ENCODE measurements around the gene AUTS2. TPM values are rescaled to one million over a fixed set of nuclear protein-coding genes. Genes with fewer than 3 reads are reported as not detected.

Gene AUTS2
- total and polyA plus RNA-seq, 2 donors: 13.4 to 87.7 TPM

GRCh38 chr7:70599446-70600190 lies 1001.3 kb downstream of the AUTS2 start:
- no peak overlapping the region for H3K27ac ChIP-seq (ENCODE audit: low read depth)
- H3K4me3 ChIP-seq (ENCODE audit: low read depth, low read length): no peak overlapping the region
- no peaks in the 10 kb centered on the region for H3K36me3 ChIP-seq (ENCODE audit: insufficient read depth)
- WGBS: 79% methylated on average over 5 of the region's 5 CpGs
- H3K4me1 ChIP-seq (ENCODE audit: insufficient read depth): no peaks in the 10 kb centered on the region
- DNase-seq (ENCODE audit: extremely low spot score): no peak

DNA sequence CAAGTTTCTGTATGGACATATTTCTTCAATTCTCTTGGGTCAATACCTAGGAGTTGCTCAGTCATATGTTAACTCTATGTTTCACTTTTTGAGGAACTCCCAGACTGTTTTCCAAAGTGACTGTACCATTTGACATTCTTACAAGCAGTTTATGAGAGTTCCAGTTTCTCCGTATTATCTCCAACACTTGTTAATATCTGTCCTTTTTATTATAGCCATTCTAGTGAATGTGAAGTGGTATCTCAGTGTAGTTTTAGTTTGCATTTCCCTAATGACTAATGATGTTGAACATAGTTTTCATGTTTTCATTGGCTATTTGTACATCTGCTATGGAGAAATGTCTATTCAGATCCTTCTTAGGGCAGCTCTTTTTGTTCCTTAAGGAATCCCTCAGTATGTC lies 1002.7 kb downstream of the AUTS2 start:
- Histone ChIP-seq H3K4me1 (ENCODE audit: insufficient read depth) (no peaks in the 10 kb centered on the region), H3K36me3 (ENCODE audit: insufficient read depth) (no peaks in the 10 kb centered on the region), H3K27ac (ENCODE audit: low read depth) (no peak overlapping the region), H3K4me3 (ENCODE audit: low read depth, low read length) (no peak overlapping the region)
- 98% methylated on average over 1 of the region's 1 CpG for WGBS
- DNase-seq (ENCODE audit: extremely low spot score): no peak

- WGBS: 72% methylated on average over 4 of the region's 4 CpGs
- H3K4me1 ChIP-seq (ENCODE audit: insufficient read depth): no peaks in the 10 kb centered on the region
These were observed 1003.8 kb downstream of the AUTS2 start for GRCh38 chr7:70602117-70602516.

GRCh38 chr7:70607281-70607680 lies 1009.0 kb downstream of the AUTS2 start:
- no peaks in the 10 kb centered on the region for H3K36me3 ChIP-seq (ENCODE audit: insufficient read depth)
- WGBS: 90% methylated on average over 7 of the region's 7 CpGs
- H3K4me1 ChIP-seq (ENCODE audit: insufficient read depth): no peaks in the 10 kb centered on the region
- no peak overlapping the region for H3K27ac ChIP-seq (ENCODE audit: low read depth)
- no peak for DNase-seq (ENCODE audit: extremely low spot score)
- no peak overlapping the region for H3K4me3 ChIP-seq (ENCODE audit: low read depth, low read length)

More at GRCh38 chr7:70602117-70602516, 1003.8 kb downstream of the AUTS2 start:
- H3K4me3 ChIP-seq (ENCODE audit: low read depth, low read length): no peak overlapping the region
- H3K36me3 ChIP-seq (ENCODE audit: insufficient read depth): no peaks in the 10 kb centered on the region
- no peak for DNase-seq (ENCODE audit: extremely low spot score)
- no peak overlapping the region for H3K27ac ChIP-seq (ENCODE audit: low read depth)

GRCh38 chr7:70607759-70608158 lies 1009.5 kb downstream of the AUTS2 start:
- 92% methylated on average over 1 of the region's 1 CpG for WGBS

GRCh38 chr7:70608229-70608628 lies 1010.0 kb downstream of the AUTS2 start:
- WGBS: 83% methylated on average over 3 of the region's 3 CpGs
- Histone ChIP-seq H3K4me3 (ENCODE audit: low read depth, low read length) (no peak overlapping the region), H3K4me1 (ENCODE audit: insufficient read depth) (no peaks in the 10 kb centered on the region), H3K27ac (ENCODE audit: low read depth) (no peak overlapping the region), H3K36me3 (ENCODE audit: insufficient read depth) (no peaks in the 10 kb centered on the region)
- no peak for DNase-seq (ENCODE audit: extremely low spot score)

More at GRCh38 chr7:70607759-70608158, 1009.5 kb downstream of the AUTS2 start:
- Histone ChIP-seq H3K4me3 (ENCODE audit: low read depth, low read length) (no peak overlapping the region), H3K27ac (ENCODE audit: low read depth) (no peak overlapping the region), H3K4me1 (ENCODE audit: insufficient read depth) (no peaks in the 10 kb centered on the region), H3K36me3 (ENCODE audit: insufficient read depth) (no peaks in the 10 kb centered on the region)
- no peak for DNase-seq (ENCODE audit: extremely low spot score)

GRCh38 chr7:70612811-70613210 lies 1014.5 kb downstream of the AUTS2 start:
- H3K27ac ChIP-seq (ENCODE audit: low read depth): no peak overlapping the region
- H3K36me3 ChIP-seq (ENCODE audit: insufficient read depth): no peaks in the 10 kb centered on the region
- H3K4me3 ChIP-seq (ENCODE audit: low read depth, low read length): no peak overlapping the region
- no peaks in the 10 kb centered on the region for H3K4me1 ChIP-seq (ENCODE audit: insufficient read depth)
- DNase-seq (ENCODE audit: extremely low spot score): no peak
- WGBS: 98% methylated on average over 5 of the region's 5 CpGs

GRCh38 chr7:70614237-70615045 lies 1016.2 kb downstream of the AUTS2 start:
- Histone ChIP-seq H3K36me3 (ENCODE audit: insufficient read depth) (no peaks in the 10 kb centered on the region), H3K4me3 (ENCODE audit: low read depth, low read length) (no peak overlapping the region), H3K27ac (ENCODE audit: low read depth) (no peak overlapping the region), H3K4me1 (ENCODE audit: insufficient read depth) (no peaks in the 10 kb centered on the region)
- 22% methylated on average over 13 of the region's 13 CpGs for WGBS
- DNase-seq (ENCODE audit: extremely low spot score): no peak

- Histone ChIP-seq H3K4me3 (ENCODE audit: low read depth, low read length) (no peak overlapping the region), H3K4me1 (ENCODE audit: insufficient read depth) (no peaks in the 10 kb centered on the region), H3K27ac (ENCODE audit: low read depth) (no peak overlapping the region), H3K36me3 (ENCODE audit: insufficient read depth) (no peaks in the 10 kb centered on the region)
- DNase-seq (ENCODE audit: extremely low spot score): no peak
- 54% methylated on average over 5 of the region's 5 CpGs for WGBS
These were observed 1016.9 kb downstream of the AUTS2 start for GRCh38 chr7:70615066-70615606.

DNA sequence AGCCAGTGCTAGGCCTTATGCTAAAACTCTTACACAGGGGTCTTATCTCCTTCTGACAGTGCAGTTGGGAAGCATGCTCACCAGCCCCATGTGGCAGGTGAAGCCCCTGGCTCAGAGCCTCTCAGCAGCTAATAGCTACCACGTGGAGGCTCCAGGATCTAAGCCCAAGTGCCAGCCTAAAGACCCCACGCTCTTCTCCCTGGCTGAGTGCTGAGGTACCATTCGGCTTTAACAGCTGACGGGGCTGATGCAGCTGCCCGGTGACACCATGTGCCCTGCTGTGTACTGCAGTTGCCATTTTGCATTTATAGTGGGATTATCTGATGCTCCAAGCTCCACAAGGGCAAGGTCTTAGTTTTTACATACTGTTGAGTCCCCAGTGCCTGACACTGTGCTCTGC lies 1017.9 kb downstream of the AUTS2 start:
- WGBS: 86% methylated on average over 5 of the region's 5 CpGs
- DNase-seq (ENCODE audit: extremely low spot score): no peak
- no peaks in the 10 kb centered on the region for H3K36me3 ChIP-seq (ENCODE audit: insufficient read depth)
- H3K4me3 ChIP-seq (ENCODE audit: low read depth, low read length): no peak overlapping the region
- no peaks in the 10 kb centered on the region for H3K4me1 ChIP-seq (ENCODE audit: insufficient read depth)
- no peak overlapping the region for H3K27ac ChIP-seq (ENCODE audit: low read depth)

DNA sequence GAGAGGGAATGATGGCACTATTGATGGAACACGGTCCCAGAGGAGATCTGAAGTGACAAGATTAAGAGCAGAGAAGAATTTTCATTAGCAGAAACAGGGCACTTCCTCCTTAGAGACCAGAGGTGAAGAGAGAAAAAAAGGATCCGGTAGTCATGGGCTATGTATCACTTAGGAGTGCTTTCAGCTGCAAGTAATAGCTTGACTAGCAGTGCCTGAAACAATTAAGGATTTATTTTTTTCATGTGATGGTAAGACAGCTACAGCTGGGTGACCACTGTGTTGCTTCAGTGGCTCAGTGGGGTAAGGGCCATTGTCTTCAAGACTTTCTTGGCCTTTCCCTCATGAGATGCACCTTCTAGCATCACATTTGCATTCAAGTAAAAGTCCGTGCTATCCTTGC lies 1018.5 kb downstream of the AUTS2 start:
- no peak overlapping the region for H3K4me3 ChIP-seq (ENCODE audit: low read depth, low read length)
- no peak for DNase-seq (ENCODE audit: extremely low spot score)
- H3K36me3 ChIP-seq (ENCODE audit: insufficient read depth): no peaks in the 10 kb centered on the region
- no peak overlapping the region for H3K27ac ChIP-seq (ENCODE audit: low read depth)
- WGBS: 94% methylated on average over 3 of the region's 3 CpGs
- no peaks in the 10 kb centered on the region for H3K4me1 ChIP-seq (ENCODE audit: insufficient read depth)

- whole genome bisulfite sequencing: 88% methylated on average over 10 of the region's 10 CpGs
- Histone ChIP-seq H3K36me3 (ENCODE audit: insufficient read depth) (no peaks in the 10 kb centered on the region), H3K4me1 (ENCODE audit: insufficient read depth) (no peaks in the 10 kb centered on the region), H3K27ac (ENCODE audit: low read depth) (no peak overlapping the region), H3K4me3 (ENCODE audit: low read depth, low read length) (no peak overlapping the region)
- DNase-seq (ENCODE audit: extremely low spot score): no peak
These were observed 1019.8 kb downstream of the AUTS2 start for GRCh38 chr7:70618020-70618551.

- 75% methylated on average over 12 of the region's 12 CpGs for WGBS
- Histone ChIP-seq H3K4me3 (ENCODE audit: low read depth, low read length) (no peak overlapping the region), H3K36me3 (ENCODE audit: insufficient read depth) (no peaks in the 10 kb centered on the region), H3K27ac (ENCODE audit: low read depth) (no peak overlapping the region), H3K4me1 (ENCODE audit: insufficient read depth) (no peaks in the 10 kb centered on the region)
- DNase-seq (ENCODE audit: extremely low spot score): no peak
These were observed 1020.9 kb downstream of the AUTS2 start for GRCh38 chr7:70619130-70619529.

DNA sequence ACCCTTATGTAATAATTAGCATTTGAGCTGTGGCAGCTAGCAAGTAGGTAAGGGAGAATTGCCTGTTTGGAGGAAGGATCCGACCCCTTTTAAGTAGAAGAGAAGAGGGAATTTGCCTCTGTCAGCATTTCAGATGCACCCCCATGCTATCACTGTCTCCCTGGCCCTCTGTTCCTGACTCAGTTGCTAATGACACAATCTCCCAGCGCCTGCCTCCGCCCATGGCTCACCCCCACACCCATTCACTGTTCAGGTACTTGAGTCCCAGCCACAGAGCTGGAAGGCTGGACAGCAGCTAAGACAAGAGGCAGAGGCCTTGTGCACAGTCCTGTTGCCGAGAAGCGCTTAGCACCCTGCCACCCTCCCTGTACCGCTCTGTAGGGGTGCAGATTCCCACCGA lies 1021.4 kb downstream of the AUTS2 start:
- no peaks in the 10 kb centered on the region for H3K4me1 ChIP-seq (ENCODE audit: insufficient read depth)
- H3K4me3 ChIP-seq (ENCODE audit: low read depth, low read length): no peak overlapping the region
- H3K27ac ChIP-seq (ENCODE audit: low read depth): no peak overlapping the region
- no peaks in the 10 kb centered on the region for H3K36me3 ChIP-seq (ENCODE audit: insufficient read depth)
- 99% methylated on average over 7 of the region's 7 CpGs for WGBS
- no peak for DNase-seq (ENCODE audit: extremely low spot score)
